Loucy (cell line): ENCODE results near the gene CCDC142.

Experiments
- CTCF ChIP-seq: fragments of 200-600 bp; sonication (generic); conservative IDR thresholded peaks from 2 replicates; pipeline ENCODE4 v1.5.1; 2014; ENCODE audit warnings: mild to moderate bottlenecking, antibody characterized with exemption, low read length
- EZH2phosphoT487 ChIP-seq: fragments of 200-600 bp; IDR thresholded peaks from 2 replicates; pipeline ENCODE4 v1.6.1; 2018; ENCODE audit warnings: antibody characterized with exemption, mild to moderate bottlenecking, moderate library complexity, borderline replicate concordance

DNA sequence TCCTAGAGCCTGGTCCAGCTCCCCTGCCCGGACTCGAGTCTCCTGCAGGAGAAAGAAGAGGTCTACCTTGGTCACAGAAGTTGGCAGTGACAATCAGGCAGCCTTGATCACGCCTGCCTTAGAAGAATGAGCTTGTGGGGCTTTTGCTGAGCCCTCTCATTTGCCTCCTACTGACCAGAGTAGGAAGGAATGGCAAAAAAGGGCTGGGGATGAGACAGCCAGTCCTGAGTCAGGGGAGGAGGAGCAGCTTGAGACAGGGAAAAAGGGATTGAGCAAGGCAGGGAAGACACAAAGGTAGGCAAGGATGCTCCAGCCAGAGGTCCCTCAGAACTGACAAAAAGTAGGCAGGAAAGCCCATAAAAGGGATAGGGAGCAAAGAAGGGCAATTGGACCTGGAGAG is 55.2 kb downstream of the CCDC142 start:
- no peak for TF ChIP-seq CTCF
- TF ChIP-seq EZH2phosphoT487 = no peak
